SK-N-MC (cell line): ENCODE data around the gene RUNX1.

ENCODE experiments used
- DNase-seq: peaks from one replicate; pipeline ENCODE4 v3.0.0-alpha.2; 2011; ENCODE audit warnings: low read depth, low spot score
- H3K27ac ChIP-seq: fragments of 200-600 bp; sonication (generic); 2 replicates; pipeline ENCODE4 v1.5.1; 2016; ENCODE audit warnings: mixed run types
- H3K36me3 ChIP-seq: fragments of 200-600 bp; sonication (generic); 2 replicates; pipeline ENCODE4 v1.6.1; 2017; ENCODE audit warnings: antibody characterized with exemption, low read length, mixed read lengths; ENCODE audit not compliant: insufficient read depth
- H3K4me3 ChIP-seq: fragments of 200-600 bp; sonication (generic); 2 replicates; pipeline ENCODE4 v1.5.1; 2016
- H3K9ac ChIP-seq: fragments of 200-600 bp; sonication (generic); 2 replicates; pipeline ENCODE4 v1.8.0; 2017; ENCODE audit warnings: mixed run types, mixed read lengths; ENCODE audit not compliant: insufficient read length
- H3K9me3 ChIP-seq: fragments of 200-600 bp; sonication (generic); 2 replicates; pipeline ENCODE4 v1.6.1; 2017; ENCODE audit warnings: low read depth, mild to moderate bottlenecking, antibody characterized with exemption, low read length, moderate library complexity, mixed read lengths
- EZH2 ChIP-seq: fragments of 200-600 bp; sonication (generic); IDR thresholded peaks from one replicate; pipeline ENCODE4 v1.6.1; 2017; ENCODE audit warnings: antibody characterized with exemption
- FOXP2 ChIP-seq: optimal IDR thresholded peaks from 2 replicates; pipeline ENCODE3; 2011; ENCODE audit warnings: mild to moderate bottlenecking, moderate library complexity; ENCODE audit not compliant: insufficient read depth; ENCODE audit errors: extremely low read length, control extremely low read depth
- POLR2AphosphoS5 ChIP-seq: IDR thresholded peaks from 2 replicates; pipeline ENCODE4 v1.6.1; 2012; ENCODE audit warnings: mild to moderate bottlenecking, low read depth, low read length, borderline replicate concordance

RUNX1 gene

DNA sequence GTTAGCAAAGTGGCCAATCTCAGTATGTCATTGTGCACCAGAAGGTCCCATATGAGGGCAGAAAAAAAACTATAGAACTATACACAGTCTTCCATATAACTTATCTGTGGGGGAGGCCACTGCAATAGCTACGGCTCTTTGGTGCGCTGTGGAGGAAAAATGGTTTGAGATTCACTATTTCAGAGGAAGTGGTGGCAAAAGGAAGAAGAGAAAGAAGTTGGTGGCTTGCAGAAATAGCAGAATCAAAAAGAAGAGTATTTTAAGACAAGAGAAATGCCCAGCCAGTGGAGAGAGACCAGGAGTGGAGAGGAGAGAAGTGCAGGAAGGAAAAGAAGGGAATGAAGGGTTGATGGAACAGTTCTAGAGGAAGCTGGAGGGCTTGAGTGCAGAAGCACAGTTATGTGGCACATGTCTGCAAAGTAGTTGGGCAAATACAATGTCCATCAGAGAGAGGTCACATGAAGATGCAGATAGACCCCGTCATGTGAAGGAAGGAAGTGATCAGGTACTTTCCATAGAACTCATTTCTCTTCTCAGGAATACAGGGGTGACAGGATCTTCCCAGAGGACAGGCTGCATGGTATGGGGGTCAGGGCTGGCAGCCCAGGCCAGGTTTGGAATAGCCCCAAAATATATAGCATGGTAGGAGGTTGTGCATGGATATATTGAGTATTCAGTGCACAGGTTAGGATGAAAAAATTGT lies 64.6 kb downstream of the RUNX1 start:
- Histone ChIP-seq H3K27ac (no peak overlapping the region), H3K36me3 (no peaks in the 10 kb centered on the region), H3K4me3 (no peak overlapping the region), H3K9me3 (no peaks in the 10 kb centered on the region), H3K9ac (no peak overlapping the region)
- DNase-seq, result no peak
- TF ChIP-seq EZH2 (no peak), POLR2AphosphoS5 (no peak), FOXP2 (no peak)

- DNase-seq, result no peak
- TF ChIP-seq EZH2 (no peak), POLR2AphosphoS5 (no peak), FOXP2 (no peak)
- Histone ChIP-seq H3K27ac (no peak overlapping the region), H3K9me3 (no peaks in the 10 kb centered on the region), H3K9ac (no peak overlapping the region), H3K36me3 (no peaks in the 10 kb centered on the region), H3K4me3 (no peak overlapping the region)
Observed at GRCh38 chr21:34983680-34984086, 65.4 kb downstream of the RUNX1 start.

DNA sequence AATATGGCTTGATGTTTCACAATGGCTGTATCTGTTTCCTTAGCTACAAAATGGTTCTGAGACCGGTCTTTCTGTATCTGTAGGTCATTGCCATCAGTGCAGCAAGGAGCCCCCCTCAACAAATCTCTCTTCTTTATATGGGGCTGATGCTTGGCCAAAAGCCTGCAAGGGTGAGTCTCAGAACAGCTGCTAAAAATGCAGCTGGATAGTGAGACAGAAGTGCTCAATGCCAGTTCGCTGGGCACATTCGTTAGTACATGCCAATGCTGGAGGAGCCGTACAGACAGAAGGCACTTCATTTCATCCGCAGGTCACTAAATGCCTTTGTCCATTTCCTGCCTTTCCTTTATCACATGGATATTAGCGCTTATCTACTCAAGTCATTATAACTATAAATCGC lies 67.3 kb downstream of the RUNX1 start:
- Histone ChIP-seq H3K27ac (no peak overlapping the region), H3K9ac (no peak overlapping the region), H3K9me3 (no peaks in the 10 kb centered on the region), H3K4me3 (no peak overlapping the region), H3K36me3 (no peaks in the 10 kb centered on the region)
- no peak for TF ChIP-seq FOXP2
- TF ChIP-seq EZH2, result no peak
- no peak for TF ChIP-seq POLR2AphosphoS5
- DNase-seq, result no peak

DNA sequence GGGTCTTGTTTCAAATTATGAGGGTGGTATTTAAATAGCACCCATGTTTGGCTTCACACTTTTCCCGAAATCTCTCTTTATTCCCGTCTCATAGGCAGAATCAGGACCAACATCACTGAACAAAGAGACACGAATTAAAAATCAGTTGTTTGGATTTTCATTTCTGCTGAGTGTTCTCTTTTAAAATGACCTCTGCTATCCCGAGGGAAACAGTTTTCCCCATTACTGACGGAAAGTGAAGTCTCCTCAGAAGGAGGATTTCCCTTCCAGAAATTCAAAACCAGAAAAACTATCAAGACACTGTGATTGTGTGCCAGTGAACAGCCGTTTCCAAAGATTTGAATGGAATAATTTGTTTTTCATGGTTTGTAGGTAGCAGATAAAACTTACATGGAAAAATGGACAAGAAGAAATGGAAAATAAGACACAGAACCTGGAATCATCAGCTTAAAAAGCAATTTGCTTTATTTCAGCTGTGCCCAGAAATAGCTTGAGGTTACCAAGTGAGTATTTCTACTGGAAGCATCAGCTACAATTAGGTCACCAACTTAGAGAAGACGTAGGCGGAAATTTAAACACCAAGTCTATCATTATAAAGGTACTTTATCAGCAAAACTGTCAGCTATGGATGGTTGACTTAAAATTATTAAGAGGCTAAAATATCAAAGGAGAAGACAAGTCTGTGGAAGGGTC lies 68.5 kb downstream of the RUNX1 start:
- TF ChIP-seq EZH2 (no peak), POLR2AphosphoS5 (no peak), FOXP2 (no peak)
- H3K36me3 ChIP-seq, result no peaks in the 10 kb centered on the region
- no peaks in the 10 kb centered on the region for H3K9me3 ChIP-seq
- no peak overlapping the region for H3K9ac ChIP-seq
- no peak overlapping the region for H3K4me3 ChIP-seq
- no peak for DNase-seq
- no peak overlapping the region for H3K27ac ChIP-seq

DNA sequence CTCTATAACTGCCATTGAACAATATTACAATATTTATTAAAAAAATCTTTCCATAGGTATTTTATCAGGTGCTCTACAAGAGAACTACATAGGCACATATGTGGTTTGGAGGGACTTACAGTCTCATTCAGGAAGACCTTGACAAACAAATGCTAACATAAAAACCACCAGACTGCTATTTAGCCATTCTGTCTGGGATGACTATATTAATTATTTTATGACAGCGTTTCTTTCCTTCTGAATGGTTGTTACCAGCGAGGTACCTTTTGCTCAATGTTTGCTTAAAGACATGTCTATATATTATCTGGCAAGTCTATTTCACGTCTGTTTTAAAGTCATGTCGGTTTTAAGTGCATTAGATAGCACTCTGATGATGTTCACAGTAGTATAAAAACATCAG lies 69.7 kb downstream of the RUNX1 start:
- Histone ChIP-seq H3K27ac (no peak overlapping the region), H3K9ac (no peak overlapping the region), H3K9me3 (no peaks in the 10 kb centered on the region), H3K4me3 (no peak overlapping the region), H3K36me3 (no peaks in the 10 kb centered on the region)
- no peak for TF ChIP-seq FOXP2
- no peak for DNase-seq

GRCh38 chr21:34977333-34977732 lies 71.8 kb downstream of the RUNX1 start:
- no peaks in the 10 kb centered on the region for H3K36me3 ChIP-seq
- H3K9me3 ChIP-seq, result no peaks in the 10 kb centered on the region
- TF ChIP-seq FOXP2, result no peak
- no peak for TF ChIP-seq EZH2
- no peak for TF ChIP-seq POLR2AphosphoS5
- DNase-seq, result no peak
- H3K9ac ChIP-seq, result no peak overlapping the region
- no peak overlapping the region for H3K27ac ChIP-seq
- no peak overlapping the region for H3K4me3 ChIP-seq

DNA sequence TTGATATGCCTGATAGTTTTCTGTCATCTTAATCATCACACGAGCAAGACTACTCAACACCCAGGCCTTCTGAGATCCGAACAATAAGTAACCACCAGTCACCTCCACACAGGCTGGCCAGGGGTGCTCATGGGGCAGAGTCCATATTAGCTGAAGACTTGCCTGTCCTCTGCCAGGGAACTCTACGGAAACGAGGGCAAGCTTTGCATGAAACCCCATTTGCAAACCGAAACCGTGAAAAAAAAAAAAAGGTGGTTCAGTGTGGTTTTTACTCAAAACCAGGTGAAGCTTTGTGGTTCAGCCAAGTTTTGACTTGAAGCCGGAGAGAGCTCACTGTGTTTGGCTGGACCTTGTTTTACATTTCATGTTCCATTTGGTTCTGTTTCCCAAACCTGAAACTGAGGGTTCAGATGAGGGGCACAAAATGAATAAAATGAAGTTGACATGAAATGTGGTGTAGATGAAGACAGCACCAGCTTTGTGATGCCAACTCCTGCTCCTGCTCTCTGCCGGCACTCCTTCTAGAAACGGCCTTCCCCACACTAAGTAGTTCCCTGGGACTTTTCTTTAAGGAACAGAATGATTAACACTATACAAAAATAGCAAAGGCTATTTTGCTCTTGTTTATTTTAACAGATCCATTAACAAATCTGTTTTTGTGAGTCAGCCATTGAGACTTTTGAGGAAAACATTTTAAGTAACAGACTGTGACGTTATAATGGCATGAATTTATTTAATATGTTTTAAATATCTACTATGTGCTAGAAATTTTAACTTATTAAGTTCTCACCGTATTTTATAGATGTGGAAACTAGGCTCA lies 74.7 kb downstream of the RUNX1 start:
- H3K9ac ChIP-seq, result no peak overlapping the region
- H3K36me3 ChIP-seq, result no peaks in the 10 kb centered on the region
- no peak for TF ChIP-seq FOXP2
- no peak for TF ChIP-seq POLR2AphosphoS5
- TF ChIP-seq EZH2, result no peak
- H3K4me3 ChIP-seq, result no peak overlapping the region
- no peak for DNase-seq
- no peaks in the 10 kb centered on the region for H3K9me3 ChIP-seq
- no peak overlapping the region for H3K27ac ChIP-seq

DNA sequence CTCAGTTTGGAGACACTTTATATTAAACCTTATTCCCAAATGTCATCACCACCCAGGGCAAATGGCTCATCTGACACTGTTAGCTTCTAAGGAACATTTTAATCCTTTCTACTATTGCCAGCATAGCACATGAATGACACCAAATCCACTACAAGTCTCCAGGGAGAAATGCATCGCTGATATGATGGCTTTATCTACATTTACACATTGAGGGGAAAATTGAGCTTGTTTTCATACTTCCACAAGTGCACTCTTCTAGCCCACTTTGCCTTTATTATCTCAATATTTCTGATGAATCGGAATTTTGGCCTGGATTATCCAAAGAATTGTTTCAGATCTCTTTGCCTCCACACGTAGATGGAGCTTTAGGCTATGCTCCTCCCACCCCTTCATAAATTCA lies 75.4 kb downstream of the RUNX1 start:
- no peak for TF ChIP-seq POLR2AphosphoS5
- TF ChIP-seq FOXP2, result no peak
- no peak for TF ChIP-seq EZH2
- H3K9me3 ChIP-seq, result no peaks in the 10 kb centered on the region
- no peak overlapping the region for H3K4me3 ChIP-seq
- H3K9ac ChIP-seq, result no peak overlapping the region
- DNase-seq, result no peak
- H3K27ac ChIP-seq, result no peak overlapping the region
- no peaks in the 10 kb centered on the region for H3K36me3 ChIP-seq

DNA sequence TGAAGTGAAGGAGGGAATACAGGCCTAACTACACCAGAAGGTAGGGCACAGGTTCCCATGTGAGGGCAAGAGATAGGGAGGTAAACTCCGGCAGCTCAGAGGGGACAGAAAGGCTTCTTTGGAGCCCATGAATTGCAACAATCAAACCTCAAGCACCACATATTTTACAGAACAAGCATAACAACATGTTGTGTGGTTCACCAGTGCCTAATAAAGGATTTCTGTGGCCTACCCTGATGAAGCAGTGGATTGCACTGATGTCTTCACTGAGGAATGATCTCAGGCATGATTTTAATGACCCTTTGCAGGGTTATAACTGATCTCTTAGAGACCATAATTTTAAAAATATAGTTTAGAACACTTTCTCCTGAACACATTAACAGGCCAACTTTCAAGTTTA lies 77.4 kb downstream of the RUNX1 start:
- Histone ChIP-seq H3K9me3 (no peaks in the 10 kb centered on the region), H3K27ac (no peak overlapping the region), H3K9ac (no peak overlapping the region), H3K4me3 (no peak overlapping the region), H3K36me3 (no peaks in the 10 kb centered on the region)
- no peak for DNase-seq
- no peak for TF ChIP-seq EZH2
- no peak for TF ChIP-seq FOXP2
- no peak for TF ChIP-seq POLR2AphosphoS5
